Right atrium auricular region (tissue), 2 donors: Measurements from ENCODE around the gene ZNF256. TPM values are rescaled to one million over a fixed set of nuclear protein-coding genes. Genes with fewer than 3 reads are reported as not detected.
"Not testable (repeated sequence)": the region's sequence is repeated elsewhere in the genome, so short reads cannot be mapped to it uniquely, and the experiment has no call there.

Experiments
- DNase-seq: peaks from one replicate; pipeline ENCODE4 v3.0.0-alpha.2; 2019; ENCODE audit warnings: low spot score
- H3K27ac ChIP-seq, 2 donors: fragments of 200-600 bp; sonication (generic); 1 replicate in 1 of 2; 2 replicates in 1 of 2; pipeline ENCODE4 v1.5.1; 2016 to 2019
- H3K27me3 ChIP-seq, 2 donors: fragments of 200-600 bp; sonication (generic); one replicate each; pipeline versions ENCODE4 v1.5.1 to v1.6.0; 2017 to 2019
- H3K36me3 ChIP-seq: fragments of 200-600 bp; sonication (generic); one replicate; pipeline ENCODE4 v1.5.1; 2016
- H3K4me1 ChIP-seq, 2 donors: fragments of 200-600 bp; sonication (generic); one replicate each; pipeline versions ENCODE4 v1.5.1 to v1.6.0; 2017 to 2019
- H3K4me3 ChIP-seq, 2 donors: fragments of 200-600 bp; sonication (generic); 1 replicate in 1 of 2; 2 replicates in 1 of 2; pipeline ENCODE4 v1.5.1; 2017 to 2019; ENCODE audit warnings: mild to moderate bottlenecking in 1 of 2, moderate library complexity in 1 of 2
- H3K9me3 ChIP-seq, 2 donors: fragments of 200-600 bp; sonication (generic); one replicate each; pipeline ENCODE4 v1.5.1; 2019
- total RNA-seq, 2 donors: library from RNA; depleted of rRNA; stranded (reverse); fragments of >200 nt; gene quantifications; one replicate each; pipeline ENCODE4 v1.1.0, GENCODE V29; 2016
- TF ChIP-seq, protein P1 (sequence below), 2 donors: fragments of 200-600 bp; sonication (generic); IDR thresholded peaks; one replicate each; pipeline ENCODE4 v1.5.1; 2019; ENCODE audit warnings: antibody characterized with exemption in 2 of 2

The ZNF256 gene
- total RNA-seq, 2 donors from 2014 or later: 5.3 to 5.7 TPM

DNA sequence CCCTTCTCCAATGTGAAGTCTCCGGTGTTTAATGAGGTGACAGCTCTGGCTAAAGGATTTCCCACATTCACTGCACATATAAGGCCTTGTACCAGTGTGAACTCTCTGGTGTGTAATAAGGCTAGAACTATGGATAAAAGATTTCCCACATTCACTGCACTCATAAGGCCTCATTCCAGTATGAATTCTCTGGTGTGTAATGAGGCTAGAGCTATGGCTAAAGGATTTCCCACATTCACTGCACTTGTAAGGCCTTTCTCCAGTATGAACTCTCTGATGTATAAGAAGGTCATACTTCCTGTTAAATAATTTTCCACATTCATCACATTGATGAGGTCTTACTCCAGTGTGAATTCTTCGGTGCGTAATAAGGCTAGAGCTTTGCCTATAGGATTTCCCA lies 5.9 kb downstream of the ZNF256 start:
- Histone ChIP-seq H3K4me3 (no peak overlapping the region), H3K36me3 (peaks cover 40% of the 10 kb centered on the region), H3K9me3 (peaks cover 0 to 59% of the 10 kb centered on the region in 2 donors), H3K4me1 (peaks cover 0 to 9% of the 10 kb centered on the region in 2 donors), H3K27ac (no peak overlapping the region), H3K27me3 (no peaks in the 10 kb centered on the region)
- TF ChIP-seq, protein P1, sequence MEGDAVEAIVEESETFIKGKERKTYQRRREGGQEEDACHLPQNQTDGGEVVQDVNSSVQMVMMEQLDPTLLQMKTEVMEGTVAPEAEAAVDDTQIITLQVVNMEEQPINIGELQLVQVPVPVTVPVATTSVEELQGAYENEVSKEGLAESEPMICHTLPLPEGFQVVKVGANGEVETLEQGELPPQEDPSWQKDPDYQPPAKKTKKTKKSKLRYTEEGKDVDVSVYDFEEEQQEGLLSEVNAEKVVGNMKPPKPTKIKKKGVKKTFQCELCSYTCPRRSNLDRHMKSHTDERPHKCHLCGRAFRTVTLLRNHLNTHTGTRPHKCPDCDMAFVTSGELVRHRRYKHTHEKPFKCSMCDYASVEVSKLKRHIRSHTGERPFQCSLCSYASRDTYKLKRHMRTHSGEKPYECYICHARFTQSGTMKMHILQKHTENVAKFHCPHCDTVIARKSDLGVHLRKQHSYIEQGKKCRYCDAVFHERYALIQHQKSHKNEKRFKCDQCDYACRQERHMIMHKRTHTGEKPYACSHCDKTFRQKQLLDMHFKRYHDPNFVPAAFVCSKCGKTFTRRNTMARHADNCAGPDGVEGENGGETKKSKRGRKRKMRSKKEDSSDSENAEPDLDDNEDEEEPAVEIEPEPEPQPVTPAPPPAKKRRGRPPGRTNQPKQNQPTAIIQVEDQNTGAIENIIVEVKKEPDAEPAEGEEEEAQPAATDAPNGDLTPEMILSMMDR (IDR thresholded peaks at IDR 0.05): no peak
- DNase-seq: no peak

DNA sequence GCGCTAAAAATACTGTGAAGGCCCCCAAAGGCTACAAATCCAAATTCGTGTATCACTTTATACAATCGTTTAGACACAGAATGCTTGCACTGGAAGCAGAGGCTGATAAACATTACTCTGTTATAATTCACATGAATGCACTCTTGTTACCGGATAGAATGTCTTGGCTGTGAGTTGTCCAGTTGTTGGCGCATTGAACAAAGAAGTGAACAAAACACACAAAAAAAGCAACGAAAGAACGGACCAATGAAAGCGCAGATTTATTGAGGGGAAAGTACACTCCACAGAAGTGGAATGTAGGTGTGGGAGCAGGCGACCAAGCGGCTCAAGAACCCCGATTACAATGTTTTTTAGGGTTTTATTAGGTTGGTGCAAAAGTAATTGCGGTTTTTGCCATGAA lies 11.8 kb downstream of the ZNF256 start:
- Histone ChIP-seq H3K4me1 (peaks cover 0 to 11% of the 10 kb centered on the region in 2 donors), H3K9me3 (peaks cover 0 to 43% of the 10 kb centered on the region in 2 donors), H3K27me3 (no peaks in the 10 kb centered on the region), H3K27ac (peak overlapping the region in 1 of 2 donors; percentile 82), H3K4me3 (no peak overlapping the region), H3K36me3 (peaks cover 18% of the 10 kb centered on the region)
- TF ChIP-seq, protein P1 (IDR thresholded peaks at IDR 0.05): no peak
- no peak for DNase-seq

DNA sequence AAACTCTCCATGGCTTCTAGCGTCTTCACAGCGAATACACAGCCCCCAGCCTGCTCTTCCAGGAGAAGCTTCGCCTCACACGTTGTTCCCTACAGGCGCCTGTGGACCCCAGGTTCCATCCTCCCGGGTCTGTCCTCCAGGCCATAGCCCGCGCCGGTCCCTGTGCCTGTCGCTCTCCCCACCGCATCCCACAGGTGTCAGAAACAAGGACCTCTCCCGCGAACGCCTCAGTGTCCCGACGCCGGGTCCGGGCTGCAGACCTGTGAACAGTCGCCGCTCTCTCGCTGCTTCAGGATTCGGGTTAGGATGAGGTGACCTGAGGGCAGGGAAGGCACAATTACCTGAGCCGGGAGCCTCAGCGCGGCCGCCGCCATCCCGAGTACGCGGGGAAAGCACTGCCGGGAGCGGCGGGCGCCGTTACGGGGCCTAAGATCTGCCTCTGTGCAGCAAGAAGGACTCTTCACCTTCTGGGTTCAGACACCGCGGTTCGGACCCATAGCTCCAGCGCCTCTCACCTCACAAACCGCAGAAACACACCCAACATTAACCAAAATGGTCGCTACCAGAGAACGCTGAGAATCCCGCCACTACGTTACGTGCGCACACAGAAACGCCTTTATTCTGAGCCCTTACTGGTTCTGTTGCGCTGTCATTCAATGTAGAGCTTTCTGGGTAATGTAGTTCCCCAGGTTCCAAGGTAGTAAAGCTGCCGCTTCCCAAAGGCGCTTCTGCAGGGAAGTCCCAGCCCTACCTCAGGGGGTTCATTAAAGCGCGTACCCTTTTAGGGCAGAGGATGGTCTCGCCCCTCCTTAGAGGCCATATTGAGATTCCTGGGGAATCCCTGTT lies 12.5 kb downstream of the ZNF256 start, which contains the start of gene ZNF418:
TSS of gene ZNF418 (minus strand) at position 583 of the 846 bp plus-strand sequence. CDS start 1,580 bp downstream, outside the sequence.
- H3K27ac ChIP-seq: peak within 1 kb of the TSS; percentile 59 to 82
- H3K9me3 ChIP-seq: peaks cover 0 to 43% of the 10 kb centered on the region in 2 donors
- H3K27me3 ChIP-seq: no peaks in the 10 kb centered on the region
- peak; percentile 62 for DNase-seq
- H3K4me3 ChIP-seq: peak within 1 kb of the TSS; percentile 77
- H3K36me3 ChIP-seq: peaks cover 18% of the 10 kb centered on the region
- H3K4me1 ChIP-seq: peaks cover 0 to 11% of the 10 kb centered on the region in 2 donors
- TF ChIP-seq, protein P1 (IDR thresholded peaks at IDR 0.05): no peak

DNA sequence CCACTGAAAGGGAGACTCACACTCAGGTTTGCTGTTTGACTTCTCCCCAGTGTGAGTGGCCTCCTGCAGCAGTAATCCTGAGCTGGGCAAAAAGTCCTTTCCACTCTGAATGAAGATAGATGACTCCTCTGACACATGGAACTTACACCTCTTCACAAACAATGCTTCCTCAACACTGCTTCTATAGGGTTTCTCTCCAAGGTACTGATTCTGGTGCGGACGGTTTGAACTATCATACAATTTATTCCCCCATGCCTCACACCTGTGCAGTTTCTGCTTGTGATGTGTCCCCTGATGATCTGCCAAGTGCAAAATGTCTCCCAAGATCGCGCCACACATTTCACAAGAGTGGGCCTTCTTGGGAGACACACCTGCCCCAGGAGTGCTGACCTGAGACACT lies 19.9 kb downstream of the ZNF256 start:
- TF ChIP-seq, protein P1 (IDR thresholded peaks at IDR 0.05): no peak
- Histone ChIP-seq H3K4me1 (no peaks in the 10 kb centered on the region), H3K36me3 (peaks cover 61% of the 10 kb centered on the region), H3K9me3 (peaks cover 0 to 69% of the 10 kb centered on the region in 2 donors), H3K27me3 (no peaks in the 10 kb centered on the region), H3K27ac (no peak overlapping the region), H3K4me3 (no peak overlapping the region)
- DNase-seq: no peak

DNA sequence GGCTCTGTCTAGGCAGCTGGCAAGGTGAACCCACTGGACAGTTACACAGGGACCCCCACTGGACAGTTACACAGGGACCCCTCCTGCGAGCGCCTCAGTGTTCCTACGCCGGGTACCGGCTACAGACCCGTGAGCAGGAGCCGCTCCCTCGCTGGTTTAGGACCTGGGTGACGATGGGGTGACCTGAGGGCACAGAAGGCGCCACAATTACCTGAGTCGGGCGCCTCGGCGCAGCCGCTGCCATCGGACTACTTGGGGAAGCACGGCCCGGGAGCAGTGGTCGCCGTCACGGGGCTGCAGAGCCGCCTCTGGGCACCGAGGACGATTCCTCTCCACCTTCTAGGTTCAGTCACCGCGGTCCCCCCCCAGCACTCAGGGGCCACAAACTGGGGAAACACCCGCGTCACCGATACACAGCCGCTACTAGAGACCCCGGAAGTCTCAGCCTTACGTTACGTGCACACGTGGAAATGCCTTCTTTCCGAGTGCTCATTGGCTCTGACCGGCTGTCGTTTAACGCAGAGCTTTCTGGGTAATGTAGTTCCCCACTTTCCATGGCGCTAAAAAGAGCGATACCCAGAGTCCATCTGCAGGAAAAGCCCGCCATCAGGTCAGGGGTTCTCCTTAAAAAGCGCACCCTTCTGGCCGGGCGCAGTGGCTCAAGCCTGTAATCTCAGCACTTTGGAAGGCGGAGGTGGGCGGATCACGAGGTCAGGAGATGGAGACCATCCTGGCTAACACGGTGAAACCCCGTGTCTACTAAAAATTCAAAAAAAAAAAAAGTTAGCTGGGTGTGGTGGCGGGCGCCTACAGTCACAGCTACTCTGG lies 31.1 kb downstream of the ZNF256 start, which contains the start of gene ZNF417:
TSS of gene ZNF417 (minus strand) at position 425 of the 828 bp plus-strand sequence. CDS start at position 244, 181 bp downstream.
- Histone ChIP-seq H3K4me3 (peak within 1 kb of the TSS; percentile 69 to 91), H3K4me1 (peaks cover 0 to 14% of the 10 kb centered on the region in 2 donors), H3K27ac (peak within 1 kb of the TSS; percentile 81 to 82)
- TF ChIP-seq, protein P1 (IDR thresholded peaks at IDR 0.05): peak in 1 of 2 donors; percentile 52
- not testable (repeated sequence) for H3K36me3 ChIP-seq, H3K27me3 ChIP-seq, H3K9me3 ChIP-seq
- peak; percentile 91 for DNase-seq
